Progenitor cell of endocrine pancreas (in vitro differentiated cells): ENCODE measurements around the gene PBX2. TPM values are rescaled to one million over a fixed set of nuclear protein-coding genes. Genes with fewer than 3 reads are reported as not detected.

Source experiments
- DNase-seq: peaks from one replicate; pipeline ENCODE4 v3.0.0; 2021; ENCODE audit warnings: low spot score; ENCODE audit not compliant: unreplicated experiment
- H3K27ac Mint-ChIP-seq: 2 replicates; pipeline ENCODE4 v1.8.0; 2021; ENCODE audit warnings: mild to moderate bottlenecking, moderate library complexity, mixed read lengths
- H3K27me3 Mint-ChIP-seq: 2 replicates; pipeline ENCODE4 v1.8.0; 2021; ENCODE audit warnings: mixed read lengths
- H3K36me3 Mint-ChIP-seq: 2 replicates; pipeline ENCODE4 v1.8.0; 2022; ENCODE audit warnings: mixed read lengths; ENCODE audit not compliant: insufficient read depth
- H3K4me1 Mint-ChIP-seq: 2 replicates; pipeline ENCODE4 v1.8.0; 2021; ENCODE audit warnings: low read depth, mixed read lengths
- H3K4me3 Mint-ChIP-seq: 2 replicates; pipeline ENCODE4 v1.8.0; 2021; ENCODE audit warnings: low read depth, mild to moderate bottlenecking, moderate library complexity, mixed read lengths
- H3K9me3 Mint-ChIP-seq: 2 replicates; pipeline ENCODE4 v1.8.0; 2021; ENCODE audit warnings: low read depth, mixed read lengths
- total RNA-seq: library from RNA; stranded (reverse); gene quantifications from 2 replicates; pipeline ENCODE4 v1.2.1, GENCODE V29; 2021
- TF ChIP-seq, protein P1 (sequence below): fragments of 200-600 bp; sonication (generic); IDR thresholded peaks from one replicate; pipeline ENCODE4 v1.5.0; 2021; ENCODE audit warnings: antibody characterized with exemption, mild to moderate bottlenecking; ENCODE audit not compliant: unreplicated experiment

Gene PBX2
- total RNA-seq, 1 donor from 2014 or later: 261 TPM

- TF ChIP-seq, protein P1, sequence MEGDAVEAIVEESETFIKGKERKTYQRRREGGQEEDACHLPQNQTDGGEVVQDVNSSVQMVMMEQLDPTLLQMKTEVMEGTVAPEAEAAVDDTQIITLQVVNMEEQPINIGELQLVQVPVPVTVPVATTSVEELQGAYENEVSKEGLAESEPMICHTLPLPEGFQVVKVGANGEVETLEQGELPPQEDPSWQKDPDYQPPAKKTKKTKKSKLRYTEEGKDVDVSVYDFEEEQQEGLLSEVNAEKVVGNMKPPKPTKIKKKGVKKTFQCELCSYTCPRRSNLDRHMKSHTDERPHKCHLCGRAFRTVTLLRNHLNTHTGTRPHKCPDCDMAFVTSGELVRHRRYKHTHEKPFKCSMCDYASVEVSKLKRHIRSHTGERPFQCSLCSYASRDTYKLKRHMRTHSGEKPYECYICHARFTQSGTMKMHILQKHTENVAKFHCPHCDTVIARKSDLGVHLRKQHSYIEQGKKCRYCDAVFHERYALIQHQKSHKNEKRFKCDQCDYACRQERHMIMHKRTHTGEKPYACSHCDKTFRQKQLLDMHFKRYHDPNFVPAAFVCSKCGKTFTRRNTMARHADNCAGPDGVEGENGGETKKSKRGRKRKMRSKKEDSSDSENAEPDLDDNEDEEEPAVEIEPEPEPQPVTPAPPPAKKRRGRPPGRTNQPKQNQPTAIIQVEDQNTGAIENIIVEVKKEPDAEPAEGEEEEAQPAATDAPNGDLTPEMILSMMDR: no peak
- DNase-seq: no peak
- peak overlapping the region; percentile 74 for H3K27ac Mint-ChIP-seq
- no peaks in the 10 kb centered on the region for H3K27me3 Mint-ChIP-seq
- no peak overlapping the region for H3K4me3 Mint-ChIP-seq
- H3K36me3 Mint-ChIP-seq: peaks cover 6% of the 10 kb centered on the region
- no peaks in the 10 kb centered on the region for H3K9me3 Mint-ChIP-seq
- peaks cover 45% of the 10 kb centered on the region for H3K4me1 Mint-ChIP-seq
Observed at GRCh38 chr6:32191696-32192607, 1.9 kb upstream of the PBX2 start.

- TF ChIP-seq, protein P1: no peak
- peak overlapping the region; percentile 84 for H3K27ac Mint-ChIP-seq
- no peak for DNase-seq
- H3K4me3 Mint-ChIP-seq: peak overlapping the region; percentile 40
- no peaks in the 10 kb centered on the region for H3K27me3 Mint-ChIP-seq
- peaks cover 10% of the 10 kb centered on the region for H3K36me3 Mint-ChIP-seq
- H3K9me3 Mint-ChIP-seq: no peaks in the 10 kb centered on the region
- peaks cover 47% of the 10 kb centered on the region for H3K4me1 Mint-ChIP-seq
Observed at GRCh38 chr6:32190911-32191677, 1.1 kb upstream of the PBX2 start.

GRCh38 chr6:32189742-32190053 lies 304 bp downstream of the PBX2 start:
- Mint-ChIP-seq H3K27ac (peak overlapping the region; percentile 94), H3K36me3 (peaks cover 14% of the 10 kb centered on the region), H3K9me3 (no peaks in the 10 kb centered on the region), H3K27me3 (no peaks in the 10 kb centered on the region), H3K4me1 (peaks cover 50% of the 10 kb centered on the region), H3K4me3 (peak overlapping the region; percentile 87)
- no peak for DNase-seq
- TF ChIP-seq, protein P1: no peak

DNA sequence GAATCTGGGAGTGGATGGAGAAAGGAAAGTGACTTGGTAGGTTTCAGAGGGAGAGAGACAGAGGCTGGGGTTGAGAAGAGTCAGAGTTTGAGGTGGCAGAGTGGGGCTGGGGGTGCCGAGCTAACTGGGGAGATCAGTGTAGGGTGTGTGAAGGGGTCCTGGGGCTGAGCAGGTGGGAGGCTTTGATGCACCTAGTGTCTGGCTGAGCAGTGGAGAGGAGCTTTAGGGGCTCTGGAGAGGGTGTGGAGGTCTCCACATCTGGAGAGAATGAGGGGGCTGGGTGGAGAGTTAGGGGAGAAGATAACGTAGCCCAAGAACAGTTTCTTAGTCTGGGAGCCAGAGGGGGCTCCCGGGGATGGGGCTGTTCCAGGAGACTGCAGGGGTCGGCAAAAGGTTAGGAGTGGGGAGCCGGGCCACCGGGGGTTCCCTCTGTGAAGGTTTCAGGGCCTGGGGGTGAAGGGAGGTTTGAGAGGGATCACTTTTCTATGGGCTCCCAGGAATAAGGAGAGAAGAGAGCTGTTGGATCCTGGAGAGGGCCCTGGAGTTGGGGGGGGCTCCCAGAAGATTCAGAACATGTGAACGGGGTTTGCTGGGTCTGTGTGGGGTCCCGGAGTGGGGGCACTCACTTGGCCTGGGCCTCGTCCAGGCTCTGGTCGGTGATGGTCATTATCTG lies 797 bp downstream of the PBX2 start:
- DNase-seq: no peak
- H3K36me3 Mint-ChIP-seq: peaks cover 14% of the 10 kb centered on the region
- peak overlapping the region; percentile 87 for H3K4me3 Mint-ChIP-seq
- H3K9me3 Mint-ChIP-seq: no peaks in the 10 kb centered on the region
- peak overlapping the region; percentile 94 for H3K27ac Mint-ChIP-seq
- peaks cover 48% of the 10 kb centered on the region for H3K4me1 Mint-ChIP-seq
- H3K27me3 Mint-ChIP-seq: no peaks in the 10 kb centered on the region
- TF ChIP-seq, protein P1: no peak
